GM10847 (cell line): ENCODE measurements around the gene PPP2R5C.

Experiments used
- POLR2A ChIP-seq: IDR thresholded peaks from 2 replicates; pipeline ENCODE4 v1.6.1; 2011; ENCODE audit not compliant: insufficient read length; ENCODE audit errors: extremely low read depth

The PPP2R5C gene

GRCh38 chr14:101889898-101890297, 128.4 kb downstream of the PPP2R5C start:
- TF ChIP-seq POLR2A = no peak

- TF ChIP-seq POLR2A = no peak
Observed at GRCh38 chr14:101891471-101891870, 130.0 kb downstream of the PPP2R5C start.

GRCh38 chr14:101893759-101894158, 132.2 kb downstream of the PPP2R5C start:
- no peak for TF ChIP-seq POLR2A

GRCh38 chr14:101894365-101895081, 133.0 kb downstream of the PPP2R5C start:
- no peak for TF ChIP-seq POLR2A

GRCh38 chr14:101895256-101895655, 133.7 kb downstream of the PPP2R5C start:
- no peak for TF ChIP-seq POLR2A

GRCh38 chr14:101897326-101897725, 135.8 kb downstream of the PPP2R5C start:
- TF ChIP-seq POLR2A = no peak

- no peak for TF ChIP-seq POLR2A
Observed at GRCh38 chr14:101898416-101898815, 136.9 kb downstream of the PPP2R5C start.

- TF ChIP-seq POLR2A = no peak
Observed at GRCh38 chr14:101899263-101899662, 137.8 kb downstream of the PPP2R5C start.

GRCh38 chr14:101900253-101900652, 138.7 kb downstream of the PPP2R5C start:
- TF ChIP-seq POLR2A = no peak

- TF ChIP-seq POLR2A = no peak
Observed at GRCh38 chr14:101903111-101903561, 141.6 kb downstream of the PPP2R5C start.

- TF ChIP-seq POLR2A = no peak
Observed at GRCh38 chr14:101905614-101906013, 144.1 kb downstream of the PPP2R5C start.

- no peak for TF ChIP-seq POLR2A
Observed at GRCh38 chr14:101906645-101907044, 145.1 kb downstream of the PPP2R5C start.

GRCh38 chr14:101907619-101908018, 146.1 kb downstream of the PPP2R5C start:
- no peak for TF ChIP-seq POLR2A

GRCh38 chr14:101908795-101909194, 147.3 kb downstream of the PPP2R5C start:
- TF ChIP-seq POLR2A = no peak

- no peak for TF ChIP-seq POLR2A
Observed at GRCh38 chr14:101909371-101910096, 148.0 kb downstream of the PPP2R5C start.

- TF ChIP-seq POLR2A = no peak
Observed at GRCh38 chr14:101912841-101913240, 151.3 kb downstream of the PPP2R5C start.
